ENCODE results near the gene ZNRF1.

ZNRF1 gene

DNA sequence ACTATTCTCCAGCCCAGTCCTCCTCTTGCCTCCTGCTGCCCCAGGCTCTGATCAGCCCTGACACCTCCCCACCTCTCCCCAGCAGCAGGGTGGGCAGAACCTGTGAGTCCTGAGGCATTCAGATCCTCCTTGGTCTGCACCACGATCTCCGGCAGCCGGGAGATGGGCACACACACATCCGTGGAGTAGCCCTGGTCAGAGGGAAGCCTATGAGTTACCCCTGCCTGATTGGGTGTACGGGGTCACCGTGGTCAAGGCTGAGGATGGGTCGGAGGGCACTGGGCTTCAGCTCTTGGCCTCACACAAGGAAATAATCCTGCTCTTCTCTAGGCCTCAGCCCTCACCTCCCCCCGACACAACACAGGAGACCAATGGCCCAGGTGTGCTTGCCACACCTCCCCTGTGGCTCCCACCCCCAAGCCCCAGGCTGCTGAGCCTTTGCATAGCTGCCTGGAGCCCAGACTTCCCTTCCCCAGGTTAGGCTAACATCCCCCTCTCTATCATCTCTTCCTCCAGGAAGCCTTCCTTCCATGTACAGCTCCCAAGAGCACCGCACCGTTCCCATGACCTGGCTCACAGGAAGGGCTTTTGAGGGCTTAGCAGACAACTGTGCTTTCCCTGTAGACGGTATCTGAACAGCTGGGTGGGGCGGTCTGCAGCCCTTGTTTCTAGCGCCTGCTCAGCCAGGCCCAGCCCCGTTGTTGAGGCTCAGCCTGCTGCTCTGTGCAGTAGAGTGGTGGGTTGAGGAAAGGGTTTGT is 114.1 kb downstream of the ZNRF1 start:
- Histone ChIP-seq H3K9ac (ENCODE audit: low read length) (no peak overlapping the region), H3K36me3 (ENCODE audit: control insufficient read depth, insufficient read depth, low read length) (no peaks in the 10 kb centered on the region), H3K27ac (ENCODE audit: low read depth, low read length) (no peak overlapping the region), H3K4me1 (ENCODE audit: control insufficient read depth, insufficient read depth, low read length) (peaks cover 34% of the 10 kb centered on the region), H3K4me3 (ENCODE audit: low read length) (no peak overlapping the region), H3K27me3 (ENCODE audit: control insufficient read depth, insufficient read depth, low read length) (peaks cover 2% of the 10 kb centered on the region)

DNA sequence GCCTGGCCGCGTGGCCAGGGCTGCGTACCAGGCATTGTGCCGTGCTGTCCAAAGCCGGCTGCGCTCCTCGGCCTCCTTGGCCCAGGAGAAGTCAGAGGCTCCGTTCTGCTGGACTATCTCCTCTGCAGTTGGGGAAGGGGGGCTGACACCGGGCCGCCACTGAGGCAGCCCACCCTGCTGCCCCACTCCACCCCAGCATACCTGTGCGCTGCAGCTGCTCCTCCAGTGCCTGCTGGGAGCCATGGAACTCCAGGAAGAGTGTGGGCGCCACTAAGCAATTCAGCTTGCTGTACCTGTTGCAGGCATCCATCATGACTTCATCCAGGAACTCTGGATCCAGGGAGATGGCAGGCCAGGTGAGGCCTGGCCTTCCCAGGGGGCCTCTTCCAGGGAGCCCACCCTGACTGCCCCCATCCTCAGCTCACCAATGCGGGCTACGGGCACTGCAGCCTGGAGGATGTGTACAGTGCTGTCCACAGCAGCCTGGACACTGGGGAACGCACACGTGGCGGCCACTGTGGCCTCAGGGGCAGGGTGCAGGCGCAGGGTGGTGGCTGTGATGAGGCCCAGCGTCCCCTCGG is 114.8 kb downstream of the ZNRF1 start:
- no peak overlapping the region for H3K27ac ChIP-seq (ENCODE audit: low read depth, low read length)
- no peak overlapping the region for H3K4me3 ChIP-seq (ENCODE audit: low read length)
- H3K27me3 ChIP-seq (ENCODE audit: control insufficient read depth, insufficient read depth, low read length): peaks cover 2% of the 10 kb centered on the region
- peaks cover 29% of the 10 kb centered on the region for H3K4me1 ChIP-seq (ENCODE audit: control insufficient read depth, insufficient read depth, low read length)
- H3K9ac ChIP-seq (ENCODE audit: low read length): no peak overlapping the region
- no peaks in the 10 kb centered on the region for H3K36me3 ChIP-seq (ENCODE audit: control insufficient read depth, insufficient read depth, low read length)

DNA sequence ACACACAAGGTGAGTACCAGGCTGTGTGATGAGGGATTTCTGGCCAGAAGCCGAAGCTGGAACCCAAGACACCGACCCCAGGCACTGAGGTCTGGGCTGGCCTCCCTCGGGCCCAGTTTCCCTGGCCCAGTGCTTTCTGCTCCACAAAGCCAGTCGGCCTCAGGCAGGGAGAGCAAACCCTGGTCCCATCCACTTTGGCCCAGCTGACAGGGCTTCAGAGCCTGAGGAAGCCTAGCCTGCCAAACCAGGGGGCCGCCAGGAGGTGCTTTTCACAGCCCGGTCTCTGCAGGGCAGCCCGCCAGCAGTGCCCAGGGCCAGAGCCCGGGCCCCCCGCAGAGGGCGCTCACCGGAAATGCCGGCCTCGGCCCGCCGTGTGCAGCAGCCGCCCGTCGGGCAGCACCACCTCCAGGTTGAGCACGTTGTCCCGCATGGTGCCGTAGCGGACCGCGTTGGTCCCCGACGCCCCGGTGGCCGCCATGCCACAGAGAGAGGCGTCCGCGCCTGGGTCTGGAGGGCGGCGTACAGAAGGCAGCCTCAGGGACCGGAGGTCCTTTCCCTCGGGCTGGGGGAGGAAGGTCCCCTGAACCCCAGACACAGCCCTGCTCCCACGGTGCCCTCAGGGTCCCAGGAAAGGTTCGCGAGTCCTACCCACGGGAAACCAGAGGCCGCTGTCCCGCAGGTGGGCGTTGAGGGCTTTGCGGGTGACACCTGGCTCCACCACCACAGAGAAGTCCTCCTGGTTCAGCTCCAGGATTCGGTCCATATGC is 115.5 kb downstream of the ZNRF1 start:
- Histone ChIP-seq H3K4me3 (ENCODE audit: low read length) (no peak overlapping the region), H3K9ac (ENCODE audit: low read length) (no peak overlapping the region), H3K27me3 (ENCODE audit: control insufficient read depth, insufficient read depth, low read length) (peaks cover 2% of the 10 kb centered on the region), H3K4me1 (ENCODE audit: control insufficient read depth, insufficient read depth, low read length) (peaks cover 22% of the 10 kb centered on the region), H3K36me3 (ENCODE audit: control insufficient read depth, insufficient read depth, low read length) (no peaks in the 10 kb centered on the region), H3K27ac (ENCODE audit: low read depth, low read length) (no peak overlapping the region)

DNA sequence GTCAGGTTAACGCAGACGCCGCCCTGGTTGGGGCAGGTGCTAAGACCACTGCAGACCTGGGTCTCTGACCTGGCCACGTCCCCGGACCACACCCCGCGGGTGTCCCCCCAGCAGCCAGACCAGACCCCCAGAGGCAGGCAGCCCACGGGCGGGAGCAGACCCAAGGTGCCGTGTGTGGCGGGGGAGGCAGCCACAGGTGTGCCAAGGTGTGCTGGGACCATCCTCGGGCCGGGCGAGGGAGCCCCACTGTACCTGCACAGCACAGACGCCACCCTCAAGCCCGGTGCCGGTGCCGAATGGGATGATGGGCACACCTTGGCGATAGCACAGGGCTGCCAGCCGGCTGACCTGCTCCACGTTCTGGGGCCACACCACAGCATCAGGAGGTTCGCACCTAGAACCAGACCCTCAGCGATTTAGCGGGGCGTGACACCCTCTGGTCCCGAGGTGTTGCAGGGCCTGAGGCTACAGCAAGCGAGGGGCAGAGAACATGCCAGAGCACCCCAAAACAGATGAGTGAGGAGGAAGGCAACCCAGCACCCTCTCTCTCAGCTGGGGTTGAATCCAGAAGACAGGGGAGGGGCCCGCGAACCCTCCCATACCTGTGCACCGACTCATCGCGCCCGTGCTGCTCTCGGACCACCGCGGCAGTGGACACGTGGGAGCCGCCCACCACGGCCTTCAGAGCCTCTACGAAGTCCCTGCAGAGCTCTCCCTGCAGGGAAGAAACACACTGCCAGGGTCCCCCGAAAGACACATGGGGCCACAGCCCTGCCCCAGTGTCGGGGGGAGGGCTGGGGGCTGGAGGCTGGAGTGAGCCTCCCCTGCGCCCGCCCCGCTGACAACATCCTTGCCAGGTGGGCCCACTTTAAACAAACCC is 116.4 kb downstream of the ZNRF1 start:
- H3K9ac ChIP-seq (ENCODE audit: low read length): no peak overlapping the region

DNA sequence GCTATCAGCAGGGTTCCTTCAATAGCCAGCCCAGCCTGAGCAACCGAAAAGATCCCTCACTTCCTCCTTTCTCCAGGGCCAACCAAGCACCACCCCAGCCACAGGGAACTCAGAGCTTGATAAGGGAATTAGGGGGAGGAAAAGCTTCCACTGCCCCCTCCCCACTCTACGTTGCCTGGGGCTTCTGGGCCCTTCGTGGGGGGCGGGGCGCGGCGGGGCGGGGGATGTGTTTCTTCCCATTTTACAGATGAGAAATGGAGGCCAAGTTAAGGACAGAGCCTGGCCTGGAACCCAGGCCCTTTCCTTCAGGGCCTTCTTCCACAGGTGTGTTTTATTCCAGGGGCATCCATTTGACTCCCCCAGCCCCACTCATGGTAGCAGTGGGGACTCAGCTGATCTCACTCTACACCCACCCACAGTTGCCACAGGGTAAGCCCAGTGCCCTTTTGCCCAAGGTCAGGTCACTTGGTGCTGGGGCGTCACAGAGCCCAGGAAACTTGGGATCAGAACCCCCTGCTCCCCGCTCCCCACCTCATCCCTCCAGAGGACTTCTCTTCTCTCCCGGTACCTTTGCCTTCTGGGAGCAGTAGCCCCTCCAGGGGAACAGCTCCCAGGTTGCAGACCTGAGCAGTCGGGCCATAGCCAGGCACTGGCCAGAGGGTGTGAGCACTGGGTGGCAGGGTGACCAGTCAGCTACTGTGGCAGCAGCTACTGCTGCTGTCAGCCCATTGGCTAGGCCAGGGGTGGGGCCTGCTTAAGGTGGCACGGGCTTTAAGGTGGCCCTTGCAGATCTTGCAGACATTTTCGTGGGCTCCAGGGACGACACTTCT is 117.5 kb downstream of the ZNRF1 start, which contains the start of gene LDHD:
TSS of gene LDHD (minus strand) at position 700 of the 830 bp plus-strand sequence. CDS start at position 640, 60 bp downstream.
- H3K36me3 ChIP-seq (ENCODE audit: control insufficient read depth, insufficient read depth, low read length): no peaks in the 10 kb centered on the region
- H3K4me1 ChIP-seq (ENCODE audit: control insufficient read depth, insufficient read depth, low read length): peaks cover 5% of the 10 kb centered on the region
- peaks cover 2% of the 10 kb centered on the region for H3K27me3 ChIP-seq (ENCODE audit: control insufficient read depth, insufficient read depth, low read length)
- peak within 1 kb of the TSS; percentile 38 for H3K9ac ChIP-seq (ENCODE audit: low read length)
- H3K4me3 ChIP-seq (ENCODE audit: low read length): peak within 1 kb of the TSS; percentile 64
- H3K27ac ChIP-seq (ENCODE audit: low read depth, low read length): no peak within 1 kb of the TSS

More for the DNA sequence above, 116.4 kb downstream of the ZNRF1 start:
- Histone ChIP-seq H3K4me1 (ENCODE audit: control insufficient read depth, insufficient read depth, low read length) (peaks cover 14% of the 10 kb centered on the region), H3K27ac (ENCODE audit: low read depth, low read length) (no peak overlapping the region), H3K4me3 (ENCODE audit: low read length) (no peak overlapping the region), H3K27me3 (ENCODE audit: control insufficient read depth, insufficient read depth, low read length) (peaks cover 2% of the 10 kb centered on the region), H3K36me3 (ENCODE audit: control insufficient read depth, insufficient read depth, low read length) (no peaks in the 10 kb centered on the region)

DNA sequence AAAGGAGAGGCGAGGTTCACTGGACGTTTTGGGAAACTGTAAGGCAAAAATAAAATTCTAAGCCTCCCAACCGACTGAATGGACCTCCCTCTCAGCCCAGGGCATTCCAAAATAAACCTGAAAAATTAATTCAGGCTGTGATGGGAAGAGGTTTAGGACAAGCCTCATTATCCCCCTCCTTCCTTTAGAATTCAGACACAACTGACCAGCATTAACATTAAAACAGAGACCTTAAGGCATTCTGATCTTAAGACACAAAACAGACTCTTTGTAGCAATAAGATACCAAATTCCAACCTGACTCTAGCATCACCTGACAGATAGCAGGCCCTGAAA is 118.1 kb downstream of the ZNRF1 start:
- H3K27me3 ChIP-seq (ENCODE audit: control insufficient read depth, insufficient read depth, low read length): peaks cover 2% of the 10 kb centered on the region
- H3K36me3 ChIP-seq (ENCODE audit: control insufficient read depth, insufficient read depth, low read length): no peaks in the 10 kb centered on the region
- H3K4me3 ChIP-seq (ENCODE audit: low read length): no peak overlapping the region
- no peak overlapping the region for H3K27ac ChIP-seq (ENCODE audit: low read depth, low read length)
- no peaks in the 10 kb centered on the region for H3K4me1 ChIP-seq (ENCODE audit: control insufficient read depth, insufficient read depth, low read length)
- no peak overlapping the region for H3K9ac ChIP-seq (ENCODE audit: low read length)

DNA sequence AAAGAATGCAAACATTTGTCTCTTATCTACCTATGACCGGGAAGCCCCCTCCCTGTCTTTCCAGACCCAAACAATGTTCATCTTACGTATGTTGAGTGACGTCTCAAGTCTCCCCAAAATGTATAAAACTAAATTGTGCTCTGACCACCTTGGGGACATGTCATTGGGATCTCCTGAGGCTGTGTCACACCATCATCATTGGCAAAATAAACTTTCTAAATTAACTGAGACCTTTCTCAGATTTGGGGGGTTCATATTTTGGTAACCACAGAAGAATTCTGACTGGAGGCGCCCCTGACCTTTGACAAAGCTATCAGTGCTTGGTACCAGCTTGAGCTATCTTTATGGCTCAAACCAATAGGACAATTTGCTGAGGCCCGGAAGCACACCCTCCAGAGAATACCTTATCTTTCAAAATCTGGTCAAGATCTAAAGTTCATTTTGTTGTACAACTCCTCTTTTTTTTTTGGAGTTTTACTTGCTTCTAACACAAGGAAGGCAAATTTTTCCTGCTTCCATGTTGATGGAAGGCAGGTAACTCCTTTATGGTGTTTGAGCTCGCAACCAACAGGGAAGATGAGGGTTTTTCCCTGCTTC is 120.2 kb downstream of the ZNRF1 start:
- H3K27ac ChIP-seq (ENCODE audit: low read depth, low read length): no peak overlapping the region

DNA sequence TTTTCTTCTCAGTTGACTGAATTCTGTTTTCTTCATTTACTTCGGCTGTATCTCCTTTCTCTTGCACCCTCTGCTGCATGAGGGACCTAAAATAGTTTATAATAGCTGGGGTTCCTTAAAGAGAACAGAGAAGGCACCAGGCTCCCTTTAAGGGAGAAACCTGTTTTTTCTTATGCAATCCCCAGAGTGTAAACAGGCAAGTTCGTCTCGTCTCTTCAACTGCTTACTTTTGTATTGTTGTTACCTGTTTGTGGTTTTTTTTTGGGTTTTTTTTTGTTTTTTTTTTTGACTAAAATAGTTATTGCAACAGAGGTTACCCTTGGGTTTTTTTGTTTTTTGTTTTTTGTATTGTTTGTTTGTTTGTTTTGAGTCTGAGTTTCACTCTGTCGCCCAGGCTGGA is 121.4 kb downstream of the ZNRF1 start:
- Histone ChIP-seq H3K36me3 (ENCODE audit: control insufficient read depth, insufficient read depth, low read length) (no peaks in the 10 kb centered on the region), H3K27me3 (ENCODE audit: control insufficient read depth, insufficient read depth, low read length) (no peaks in the 10 kb centered on the region), H3K27ac (ENCODE audit: low read depth, low read length) (no peak overlapping the region), H3K4me3 (ENCODE audit: low read length) (no peak overlapping the region), H3K4me1 (ENCODE audit: control insufficient read depth, insufficient read depth, low read length) (no peaks in the 10 kb centered on the region), H3K9ac (ENCODE audit: low read length) (no peak overlapping the region)

More for the DNA sequence above, 120.2 kb downstream of the ZNRF1 start:
- Histone ChIP-seq H3K36me3 (ENCODE audit: control insufficient read depth, insufficient read depth, low read length) (no peaks in the 10 kb centered on the region), H3K27me3 (ENCODE audit: control insufficient read depth, insufficient read depth, low read length) (no peaks in the 10 kb centered on the region), H3K4me1 (ENCODE audit: control insufficient read depth, insufficient read depth, low read length) (no peaks in the 10 kb centered on the region), H3K4me3 (ENCODE audit: low read length) (no peak overlapping the region), H3K9ac (ENCODE audit: low read length) (no peak overlapping the region)

DNA sequence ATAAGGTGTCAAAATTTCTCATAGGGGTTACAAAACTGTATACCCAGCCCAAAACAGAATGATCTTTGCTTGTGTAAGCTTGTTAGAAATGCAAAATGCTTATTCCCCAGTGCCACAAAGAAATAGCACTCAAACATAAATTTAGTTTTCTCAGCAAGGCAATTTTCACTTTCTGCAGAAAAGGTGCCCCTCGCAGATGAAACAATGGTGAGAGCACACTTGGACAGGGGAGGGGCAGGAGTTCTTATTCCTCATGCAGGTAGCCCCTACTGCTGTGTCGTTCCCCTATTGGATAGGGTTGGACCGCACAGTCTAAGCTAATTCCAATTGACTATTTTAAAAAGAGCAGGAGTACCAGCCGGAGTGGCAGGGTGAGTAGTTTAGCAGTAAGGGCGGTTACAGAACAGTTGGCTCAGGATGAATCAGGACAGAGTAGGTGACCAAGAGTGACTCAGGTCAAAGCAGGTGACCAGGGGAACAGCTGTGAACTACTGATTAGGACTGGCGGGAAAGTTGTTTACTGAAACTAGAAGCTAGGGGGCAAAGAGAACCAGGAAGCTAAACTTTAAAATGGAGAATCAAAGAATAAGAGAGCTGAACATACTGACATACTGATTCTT is 123.2 kb downstream of the ZNRF1 start:
- H3K27ac ChIP-seq (ENCODE audit: low read depth, low read length): no peak overlapping the region
- no peak overlapping the region for H3K9ac ChIP-seq (ENCODE audit: low read length)
- H3K36me3 ChIP-seq (ENCODE audit: control insufficient read depth, insufficient read depth, low read length): no peaks in the 10 kb centered on the region
- no peaks in the 10 kb centered on the region for H3K4me1 ChIP-seq (ENCODE audit: control insufficient read depth, insufficient read depth, low read length)
- H3K4me3 ChIP-seq (ENCODE audit: low read length): no peak overlapping the region
- H3K27me3 ChIP-seq (ENCODE audit: control insufficient read depth, insufficient read depth, low read length): no peaks in the 10 kb centered on the region

DNA sequence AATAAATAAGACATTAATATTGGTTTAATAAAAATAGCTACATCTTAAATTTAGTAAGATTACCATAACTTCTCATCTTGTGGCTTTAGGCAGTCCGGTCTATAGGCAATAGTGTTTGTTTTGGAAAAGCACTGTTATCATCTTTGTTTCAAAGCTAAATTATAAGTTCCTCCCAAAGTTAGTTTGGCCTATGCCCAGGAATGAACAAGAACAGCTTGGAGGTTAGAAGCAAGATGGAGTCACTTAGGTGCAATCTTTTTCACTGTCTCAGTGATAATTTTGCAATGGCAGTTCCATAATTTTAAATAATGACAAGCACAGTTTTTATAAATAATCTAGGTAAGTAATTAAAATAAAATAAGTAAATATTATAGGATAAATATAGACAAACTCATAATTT is 123.8 kb downstream of the ZNRF1 start:
- Histone ChIP-seq H3K4me3 (ENCODE audit: low read length) (no peak overlapping the region), H3K4me1 (ENCODE audit: control insufficient read depth, insufficient read depth, low read length) (no peaks in the 10 kb centered on the region), H3K27me3 (ENCODE audit: control insufficient read depth, insufficient read depth, low read length) (no peaks in the 10 kb centered on the region), H3K9ac (ENCODE audit: low read length) (no peak overlapping the region), H3K36me3 (ENCODE audit: control insufficient read depth, insufficient read depth, low read length) (no peaks in the 10 kb centered on the region), H3K27ac (ENCODE audit: low read depth, low read length) (no peak overlapping the region)
